Fibroblast of skin of left quadriceps (primary cell): ENCODE data around the gene ERICH3.

Experiments
- DNase-seq, 2 experiments: peaks; one replicate each; pipeline ENCODE4 v3.0.0-alpha.2; 2013; ENCODE audit warnings: low read depth in 2 of 2

Gene ERICH3

DNA sequence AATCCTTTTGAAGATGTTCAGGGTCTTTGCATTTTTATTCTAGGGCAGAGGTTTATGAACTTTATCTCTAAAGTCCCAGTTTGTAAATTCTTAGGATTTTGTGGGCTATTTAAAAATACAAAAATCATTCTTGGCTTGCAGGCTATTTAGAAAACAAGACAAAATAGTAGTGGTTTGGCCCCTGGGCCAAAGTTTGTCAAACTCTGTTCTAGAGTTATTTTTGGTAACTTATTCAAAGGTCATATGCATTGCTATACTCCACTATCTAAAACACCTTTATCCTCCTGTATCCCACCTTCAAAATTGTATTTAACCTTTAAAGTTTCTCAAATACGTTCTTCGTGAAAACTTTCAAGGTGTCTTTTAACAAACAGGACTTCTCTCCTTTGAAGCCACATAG is 85.7 kb downstream of the ERICH3 start:
- DNase-seq, result no peak

DNA sequence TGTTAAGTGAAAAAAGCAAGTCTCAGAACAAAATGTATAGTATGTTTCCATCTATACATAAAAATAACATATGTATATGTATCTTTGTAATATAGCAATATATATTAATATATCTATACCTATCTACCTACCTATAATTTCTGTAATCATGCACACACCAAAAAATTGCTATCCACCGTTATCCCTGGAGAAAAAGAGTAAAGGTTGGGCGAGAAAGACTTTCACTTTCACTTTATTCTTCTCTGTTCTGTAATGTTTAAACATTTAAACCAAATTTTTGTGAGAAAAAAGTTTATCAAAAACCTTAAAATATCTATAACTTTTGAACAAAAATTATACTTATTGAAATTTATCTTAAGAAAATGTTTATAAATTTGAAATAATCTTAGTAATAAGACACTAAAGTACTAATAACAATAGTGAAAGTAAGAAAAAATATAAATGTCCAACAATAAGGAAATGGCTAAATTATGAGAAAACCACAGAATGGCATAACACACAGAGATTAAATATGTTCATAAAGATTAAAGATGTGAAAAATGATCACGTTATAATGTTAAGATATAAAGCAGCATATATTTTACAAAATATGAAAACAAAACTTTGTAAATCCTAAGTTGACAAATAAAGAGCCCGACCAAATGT is 87.2 kb downstream of the ERICH3 start:
- no peak for DNase-seq

DNA sequence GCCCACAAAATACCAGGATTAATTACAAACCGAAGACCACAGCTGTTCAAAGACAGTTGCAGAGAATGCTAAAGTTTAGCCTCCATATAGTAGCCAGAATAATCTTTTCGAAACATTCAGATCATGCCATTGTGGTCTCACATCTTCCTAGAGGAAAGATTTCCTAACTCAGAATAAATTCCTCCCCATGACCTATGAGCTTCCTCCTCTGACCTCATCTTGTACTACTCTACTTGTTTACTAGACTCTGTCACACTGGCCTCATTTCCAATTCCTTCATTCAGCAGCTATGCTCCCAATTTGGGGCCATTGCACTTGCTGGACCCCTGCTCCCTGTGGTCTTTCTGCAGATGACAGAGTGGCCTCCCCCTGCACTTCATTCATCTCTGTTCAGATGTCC is 89.4 kb downstream of the ERICH3 start:
- DNase-seq, result no peak

DNA sequence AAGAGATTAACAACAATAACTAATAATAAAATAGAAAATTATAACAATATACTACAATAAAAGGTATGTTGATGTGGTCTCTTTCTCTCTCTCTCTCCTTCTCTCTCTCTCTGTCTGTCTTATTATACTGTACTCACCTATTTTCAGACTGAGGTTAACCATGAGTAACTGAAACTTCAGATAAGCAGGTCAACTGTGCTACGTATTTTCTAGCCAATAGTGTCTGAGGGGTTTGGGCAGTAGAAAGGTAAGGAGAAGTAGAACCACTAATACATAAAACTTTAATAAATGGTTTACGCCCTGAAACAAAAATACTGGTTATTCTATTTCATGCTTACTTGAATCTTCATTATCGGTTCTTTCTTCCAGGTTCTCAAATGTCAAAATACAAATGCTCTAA is 90.2 kb downstream of the ERICH3 start:
- DNase-seq, result no peak

DNA sequence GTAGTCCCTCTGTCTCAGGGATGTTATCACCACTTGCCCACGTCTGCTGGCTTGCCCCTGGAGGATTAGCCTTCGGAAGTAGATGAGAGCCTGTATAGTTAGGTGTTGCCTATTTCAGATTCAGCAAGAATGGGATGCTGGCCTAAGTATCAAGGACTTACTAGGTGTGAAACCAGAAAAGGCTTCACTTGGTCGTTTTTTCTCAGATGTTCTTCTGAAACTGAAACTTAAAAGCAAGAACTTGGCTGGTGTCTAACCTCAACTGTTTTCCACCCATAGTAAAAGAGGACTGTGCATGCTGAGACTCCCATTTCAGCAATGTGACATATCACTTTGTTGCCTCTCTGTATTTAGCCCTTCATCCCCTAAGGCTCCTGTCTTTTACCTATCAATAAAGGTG is 94.2 kb downstream of the ERICH3 start:
- DNase-seq, result no peak

DNA sequence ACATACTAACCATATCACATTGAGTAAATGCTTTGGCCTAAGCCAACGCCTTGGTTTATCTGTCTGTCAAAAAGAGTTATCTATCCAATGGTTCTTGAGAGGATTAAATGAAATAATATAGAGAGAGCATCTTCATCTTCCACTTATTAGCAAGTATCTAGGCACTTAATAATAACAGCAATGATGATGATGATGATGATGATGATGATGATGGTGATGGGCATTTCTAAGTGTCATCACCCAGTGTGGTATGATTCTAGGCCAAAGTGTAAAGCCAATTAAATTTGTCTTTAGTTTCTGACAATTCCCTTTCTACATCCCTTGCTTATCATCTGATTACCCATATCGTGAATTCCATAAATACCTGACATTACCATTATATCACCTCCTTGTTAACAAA is 95.5 kb downstream of the ERICH3 start:
- no peak for DNase-seq

DNA sequence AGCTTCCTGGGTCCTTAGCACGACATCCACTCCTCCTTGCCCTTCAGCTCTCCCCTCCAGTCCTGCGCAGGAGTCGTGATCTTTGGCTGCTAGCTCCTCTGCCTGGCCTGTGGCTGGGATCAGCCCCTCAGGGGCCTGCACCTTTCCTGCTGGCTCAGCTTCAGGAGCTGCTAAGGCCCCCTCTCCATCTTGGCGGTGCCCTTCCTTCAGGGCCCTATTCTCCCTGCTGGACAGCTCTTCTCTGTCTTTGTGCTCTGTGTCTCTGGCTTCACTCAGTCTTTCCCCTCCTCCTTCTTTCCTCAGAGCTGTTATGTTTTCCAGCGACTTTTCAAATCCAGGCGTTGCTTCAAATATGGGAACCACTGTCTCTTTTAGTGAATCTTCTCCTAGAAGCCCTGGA is 101.7 kb downstream of the ERICH3 start:
- no peak for DNase-seq

DNA sequence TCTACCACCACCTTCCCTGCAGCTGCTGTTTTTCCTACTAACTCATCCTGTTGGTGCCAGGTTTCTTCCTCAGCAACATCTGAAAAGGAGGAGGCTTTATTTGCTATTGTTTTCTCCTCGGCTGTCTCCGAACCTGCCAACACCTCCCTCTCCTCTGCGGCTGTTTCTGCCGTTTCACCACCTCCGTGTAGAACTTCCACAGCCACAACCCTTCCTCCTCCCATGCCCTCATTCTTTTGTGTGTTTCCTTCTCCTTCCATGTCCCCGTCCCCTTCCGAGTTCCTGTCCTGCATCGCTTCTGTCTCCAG is 102.1 kb downstream of the ERICH3 start:
- DNase-seq, result no peak

DNA sequence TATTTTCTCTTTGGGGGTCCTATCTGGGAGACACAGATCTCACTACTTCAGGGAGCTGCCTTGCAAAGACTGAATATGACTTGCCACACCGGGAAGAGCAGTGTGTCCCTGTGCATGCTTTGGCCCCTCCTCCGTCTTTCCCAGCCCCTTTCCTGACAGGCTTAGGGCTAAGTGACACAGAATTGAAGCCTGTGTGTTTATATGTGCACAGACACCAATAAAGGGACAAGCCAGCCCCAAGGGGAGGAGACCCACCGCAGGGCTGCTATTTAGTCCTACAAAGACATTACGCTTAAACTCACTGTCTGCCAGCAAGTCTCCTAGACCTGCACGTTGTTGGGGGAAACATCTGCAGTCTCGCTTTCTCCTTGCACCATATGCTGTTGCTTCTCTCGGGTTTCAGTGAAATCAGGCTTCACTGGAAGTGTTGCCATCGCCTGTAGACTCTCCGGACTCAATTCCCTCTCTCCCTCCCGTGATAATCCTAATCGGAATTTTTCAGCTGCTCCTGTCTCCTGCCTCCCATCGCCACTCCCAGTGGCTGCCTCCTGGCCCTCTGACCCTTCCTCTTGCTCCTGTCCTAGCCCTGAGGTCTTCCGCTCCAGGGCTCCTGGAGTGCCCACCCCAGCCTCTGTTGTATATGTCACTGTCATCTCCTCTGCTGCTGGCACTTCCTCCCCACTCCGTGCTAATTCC is 102.6 kb downstream of the ERICH3 start:
- no peak for DNase-seq

DNA sequence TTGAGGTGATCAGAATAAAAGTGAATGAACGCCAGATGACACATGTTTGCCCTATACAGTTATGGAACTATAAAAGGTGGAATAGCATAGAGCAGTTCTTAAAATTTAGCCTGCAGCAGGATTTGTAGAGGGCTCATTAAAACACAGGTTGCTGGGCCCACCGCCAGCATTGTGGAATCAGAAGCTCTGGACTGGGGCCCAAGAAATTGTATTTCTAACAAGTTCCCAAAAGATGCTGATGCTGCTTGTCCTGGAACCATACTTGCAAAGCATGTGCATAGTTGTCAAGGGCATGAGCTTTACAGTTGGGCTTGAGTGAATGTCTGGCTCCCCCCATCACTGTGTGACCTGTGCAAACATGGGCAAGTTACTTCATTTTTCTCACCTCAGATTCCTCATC is 123.7 kb downstream of the ERICH3 start:
- DNase-seq, result no peak

DNA sequence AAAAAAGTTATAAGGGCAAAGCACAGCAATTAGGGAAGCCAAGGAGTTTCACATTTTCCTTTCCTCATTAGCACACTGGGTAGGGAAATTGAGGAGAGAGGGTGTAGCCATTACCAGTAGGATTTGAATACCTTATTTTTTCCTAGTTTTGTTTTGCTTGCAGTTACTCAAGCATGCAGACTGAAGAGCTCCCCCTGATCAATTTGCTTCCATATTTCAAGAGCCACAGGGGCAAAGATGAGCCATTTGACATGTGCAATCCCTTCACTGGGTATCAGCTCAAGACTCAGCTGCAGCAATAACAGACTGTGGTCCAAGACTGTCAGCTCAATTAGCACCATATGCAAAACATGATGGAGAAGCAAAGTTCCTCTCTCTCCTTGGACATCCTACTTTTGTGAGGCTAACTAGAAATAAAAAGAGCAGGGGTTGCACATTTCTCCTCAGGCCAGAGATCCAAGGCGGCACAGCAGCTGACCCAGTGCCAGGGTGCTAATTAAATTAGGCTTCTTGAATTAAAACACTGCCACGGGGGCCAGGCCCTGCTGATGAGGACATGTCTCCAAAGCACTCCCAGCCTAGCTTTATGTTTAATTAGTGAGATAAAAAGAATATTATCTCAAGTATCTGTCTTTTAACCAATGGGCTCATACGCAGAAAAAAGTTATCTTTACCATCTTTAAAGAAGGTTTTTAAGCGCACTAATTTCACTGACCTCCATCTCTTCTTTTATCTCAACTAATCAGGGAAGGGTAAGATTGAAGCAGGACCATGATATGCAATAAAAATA is 124.4 kb downstream of the ERICH3 start:
- no peak for DNase-seq

DNA sequence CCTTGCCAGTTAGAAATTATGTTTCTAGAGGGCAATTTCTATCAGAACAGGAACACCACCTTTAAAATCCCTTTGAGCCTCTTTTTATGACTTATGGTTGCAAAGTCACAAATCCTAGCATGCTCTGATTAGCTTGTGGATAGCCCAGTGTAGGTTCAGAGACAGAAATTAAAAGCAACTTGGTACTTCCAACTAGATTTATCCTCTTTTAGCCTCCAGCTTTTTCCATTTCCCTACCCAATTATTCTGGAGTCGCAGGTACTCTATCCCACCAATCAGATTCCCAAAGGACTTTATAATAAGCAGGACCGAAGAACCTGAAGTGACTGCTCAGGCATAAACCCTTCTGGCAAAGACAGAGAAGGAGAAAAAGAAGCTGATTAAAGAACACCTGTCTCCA is 127.8 kb downstream of the ERICH3 start:
- no peak for DNase-seq

DNA sequence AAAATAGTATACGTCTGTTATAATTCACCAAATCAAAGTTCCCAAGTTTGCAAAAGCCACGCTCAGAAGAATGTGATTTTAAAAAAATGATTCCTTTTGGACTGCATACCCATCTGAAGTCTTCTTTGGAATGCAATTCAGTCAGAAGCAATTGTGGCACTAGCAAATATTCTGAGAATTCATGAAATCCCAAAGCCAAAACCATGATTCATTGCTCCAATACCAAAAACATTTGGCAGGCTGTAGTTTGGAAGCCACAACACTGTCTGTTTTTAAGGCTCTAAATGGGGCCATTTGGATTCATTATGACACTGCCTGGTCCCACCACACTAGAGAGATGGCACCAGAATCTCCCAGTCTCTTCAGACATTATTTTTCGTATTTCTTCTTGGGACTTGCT is 139.4 kb downstream of the ERICH3 start:
- DNase-seq, result peak; percentile 15 to 23

DNA sequence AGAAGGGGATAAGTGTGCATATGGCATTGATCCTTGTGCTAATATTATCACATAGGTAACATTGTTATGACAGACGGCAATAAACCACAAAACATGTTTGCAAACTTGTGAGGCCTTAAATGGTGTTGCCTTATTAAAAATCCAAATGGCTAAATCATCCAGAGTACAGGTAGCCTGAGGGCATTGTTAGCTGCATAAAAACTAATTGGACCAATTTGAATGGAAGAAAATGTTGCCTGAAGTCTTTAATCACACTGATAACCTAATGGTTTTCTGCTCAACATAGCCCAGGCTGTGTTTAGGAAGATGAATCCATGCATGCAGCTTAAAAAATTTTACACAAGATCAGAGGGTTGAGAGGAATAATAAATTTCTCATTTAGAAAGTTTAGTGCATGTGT is 141.8 kb downstream of the ERICH3 start:
- no peak for DNase-seq

DNA sequence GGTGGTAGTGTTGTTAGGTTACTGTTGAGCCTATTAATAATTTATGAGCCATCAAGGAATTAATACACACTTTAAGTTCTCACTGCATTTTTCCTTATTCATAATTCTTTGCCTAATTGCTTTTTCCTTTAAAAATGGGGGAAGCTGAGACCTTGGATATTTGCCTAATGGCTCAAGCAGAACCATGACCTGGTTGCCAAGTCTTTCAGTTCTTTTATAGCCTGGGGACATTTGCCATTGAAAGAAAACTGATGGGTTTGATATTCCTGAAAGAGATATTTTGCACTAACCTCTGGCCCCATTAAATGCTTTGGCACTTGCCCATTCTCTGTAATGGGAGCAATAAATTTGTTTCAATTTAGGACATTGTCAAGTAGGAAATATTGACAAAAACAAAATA is 142.7 kb downstream of the ERICH3 start:
- no peak for DNase-seq

DNA sequence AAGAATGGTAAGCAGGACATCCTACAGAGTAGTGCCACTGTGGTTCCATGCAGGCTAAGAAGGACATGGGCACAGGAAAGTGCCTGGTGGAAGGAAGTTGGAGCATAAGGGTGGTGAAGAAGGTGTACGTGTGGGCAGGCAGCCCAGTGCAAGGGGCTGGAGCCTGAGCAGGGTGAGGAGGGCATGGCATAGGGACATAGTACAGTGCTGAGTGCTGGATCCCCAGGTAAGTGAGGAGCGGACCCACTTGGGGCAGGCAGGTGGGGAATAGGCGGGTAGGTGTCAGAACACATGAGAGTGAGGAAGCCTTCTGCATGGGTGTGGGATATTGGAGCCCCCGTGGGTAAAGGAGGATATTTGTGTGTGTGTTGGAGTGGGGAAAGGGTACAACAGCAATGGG is 145.5 kb downstream of the ERICH3 start:
- no peak for DNase-seq

DNA sequence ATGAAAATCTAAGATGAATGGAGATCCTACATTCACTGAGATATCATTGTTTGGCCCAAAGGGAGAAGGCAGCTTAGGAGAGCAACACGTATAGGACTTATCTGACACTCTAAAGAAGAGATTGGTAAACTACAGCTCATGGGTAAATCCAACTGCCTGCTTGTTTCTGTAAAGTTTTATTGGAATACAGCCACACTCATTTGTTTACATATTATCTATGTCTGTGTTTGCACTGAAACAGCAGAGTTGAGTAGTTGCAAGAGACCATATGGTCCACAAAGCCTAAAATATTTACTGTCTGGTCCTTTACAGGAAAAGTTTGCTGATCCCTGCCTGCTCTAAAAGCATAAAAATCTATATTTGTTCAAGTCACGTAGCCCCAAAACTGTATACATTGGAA is 146.9 kb downstream of the ERICH3 start:
- DNase-seq, result no peak

DNA sequence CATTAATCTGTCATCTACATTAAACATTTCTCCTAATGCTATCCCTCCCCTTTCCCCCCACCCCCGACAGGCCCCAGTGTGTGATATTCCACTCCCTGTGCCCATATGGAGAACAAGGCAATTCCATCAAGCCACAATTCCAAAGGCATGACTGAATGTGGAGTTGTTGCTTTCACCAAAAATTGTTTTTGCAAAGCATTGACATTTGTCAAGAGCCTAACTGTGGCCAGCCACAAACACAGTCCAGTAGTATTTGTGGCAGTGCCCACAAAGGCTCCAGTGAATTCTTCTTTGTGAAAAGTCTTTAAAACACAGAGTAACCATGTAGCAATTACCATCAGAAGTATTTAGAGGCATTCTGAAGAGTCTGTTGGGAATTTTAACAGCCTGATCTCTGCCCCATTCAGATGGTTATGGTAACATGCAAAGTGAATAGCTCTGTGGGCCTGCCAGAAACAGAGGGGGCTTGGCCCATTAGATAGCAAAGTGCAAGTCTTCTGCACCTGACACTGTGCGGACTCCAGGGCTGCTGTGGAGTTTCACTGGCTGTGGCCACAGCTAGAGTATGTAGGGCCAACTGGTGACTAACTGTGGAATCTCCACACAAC is 149.6 kb downstream of the ERICH3 start:
- DNase-seq, result no peak

DNA sequence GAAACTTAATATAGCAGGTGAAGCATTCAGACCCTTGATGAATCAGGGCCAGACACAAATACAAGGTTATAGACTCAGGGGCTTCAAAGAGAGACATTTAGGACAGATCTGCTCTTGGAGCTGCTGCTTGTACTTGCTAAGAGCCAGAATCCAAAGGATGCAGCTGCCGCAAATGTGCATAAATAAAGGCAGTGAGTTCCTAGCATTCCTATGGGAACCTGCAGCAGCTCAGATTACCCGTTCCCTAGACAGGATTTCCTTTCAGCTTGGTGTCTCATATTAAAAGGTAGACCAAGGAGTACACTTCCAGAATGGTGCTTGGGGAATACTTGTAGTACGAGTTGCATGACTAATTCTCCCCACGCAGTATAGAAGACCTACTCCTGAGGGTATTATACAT is 151.4 kb downstream of the ERICH3 start:
- DNase-seq, result no peak
